ENCODE data around the gene CLCN1.

The CLCN1 gene

DNA sequence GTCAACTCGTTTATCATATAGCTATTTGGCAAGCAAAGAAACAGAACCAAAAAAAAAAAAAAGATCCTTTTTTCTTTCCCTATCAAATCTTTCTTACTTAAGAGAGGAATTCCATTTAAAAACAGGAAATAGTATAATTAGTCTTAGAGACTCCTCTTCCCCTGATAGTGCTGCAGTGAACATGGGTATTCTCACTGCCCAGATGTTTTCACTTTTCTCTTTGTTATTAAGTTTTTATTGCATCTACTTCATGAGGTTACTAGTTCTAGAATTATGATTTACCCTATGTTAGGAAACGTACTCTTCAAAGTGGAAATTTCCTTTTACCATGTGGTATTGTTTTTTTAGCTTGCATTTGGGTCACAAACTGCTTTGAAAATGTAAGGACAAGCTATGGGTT, 19.2 kb upstream of the CLCN1 start:
- no peak for DNase-seq

DNA sequence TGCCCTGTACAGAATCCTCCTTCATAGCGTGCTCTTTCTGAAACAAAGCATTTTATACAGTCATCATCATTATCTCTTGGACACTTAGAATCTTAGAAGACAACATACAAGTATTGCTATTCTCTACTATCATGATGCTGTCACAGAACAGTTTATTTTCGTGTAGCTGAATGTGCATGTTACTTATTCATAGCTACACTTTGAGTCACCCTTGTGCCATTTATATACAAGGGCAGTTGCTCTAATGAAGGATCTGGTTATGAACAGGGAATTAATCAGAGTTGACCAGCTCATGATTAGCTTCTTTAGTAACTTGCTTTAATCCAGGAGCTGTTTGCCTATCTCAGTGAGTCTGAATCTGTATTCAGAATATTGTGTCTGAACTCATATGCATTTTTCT, 16.6 kb upstream of the CLCN1 start:
- no peak for DNase-seq

DNA sequence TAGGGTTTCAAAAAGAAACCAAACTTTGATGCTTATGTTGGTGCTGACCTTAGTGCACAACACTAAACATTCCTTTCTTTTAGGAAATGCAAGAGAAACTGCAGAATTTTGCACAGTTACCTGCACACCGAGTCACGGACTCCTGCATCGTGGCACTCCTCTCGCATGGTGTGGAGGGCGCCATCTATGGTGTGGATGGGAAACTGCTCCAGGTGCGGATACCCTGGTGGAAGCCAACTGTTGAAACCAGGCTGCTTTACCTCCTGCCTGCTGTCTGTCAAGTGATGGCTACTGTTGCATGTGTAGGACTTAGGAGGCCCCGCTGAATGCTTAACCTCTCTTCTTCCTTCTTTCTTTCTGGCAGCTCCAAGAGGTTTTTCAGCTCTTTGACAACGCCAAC, 16.1 kb upstream of the CLCN1 start:
- no peak for DNase-seq

DNA sequence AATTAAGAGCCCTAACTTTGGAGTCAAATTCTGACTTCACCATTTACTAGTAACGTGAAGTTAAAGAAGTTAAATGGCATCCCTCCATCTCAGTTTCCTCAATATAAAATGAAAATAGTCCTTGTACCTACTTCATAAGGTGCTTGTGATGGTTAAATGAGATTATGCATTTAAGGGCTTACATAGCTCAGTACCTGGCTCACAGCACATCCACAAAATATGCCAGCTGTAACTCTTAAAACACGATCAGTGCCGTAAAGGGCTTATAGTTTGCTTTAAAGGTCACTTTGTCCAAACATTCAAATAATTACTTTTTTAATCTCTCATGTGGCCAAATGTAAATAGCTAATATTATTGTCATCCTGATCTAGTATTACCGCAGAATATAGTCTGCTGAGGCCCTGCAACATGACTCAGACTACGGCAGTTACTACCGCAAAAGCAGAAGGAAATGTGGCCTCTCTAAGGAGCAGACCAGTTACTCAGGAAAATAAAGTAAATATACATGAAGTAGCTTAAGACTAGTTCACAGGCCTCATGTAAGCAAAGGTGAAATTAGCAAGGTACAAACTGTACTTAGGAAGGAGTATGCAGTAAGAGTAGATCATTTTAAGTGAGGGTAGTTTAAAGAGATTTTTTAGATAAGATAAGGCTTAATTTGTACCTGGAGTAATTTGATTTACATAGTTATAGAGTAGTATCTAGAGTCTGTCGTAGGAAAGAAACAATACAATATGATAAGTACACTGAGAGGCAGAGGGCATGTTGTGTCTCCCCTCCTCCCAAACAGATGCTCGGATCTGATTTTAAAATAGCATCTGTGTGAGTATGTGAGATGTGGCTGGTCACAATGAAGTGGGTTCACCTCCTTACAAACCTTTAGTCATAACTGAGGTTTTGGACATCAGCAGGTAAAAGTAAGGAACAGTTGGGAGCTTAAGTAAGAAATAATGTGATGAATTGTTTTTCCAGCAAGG, 14.7 kb upstream of the CLCN1 start:
- no peak for DNase-seq

DNA sequence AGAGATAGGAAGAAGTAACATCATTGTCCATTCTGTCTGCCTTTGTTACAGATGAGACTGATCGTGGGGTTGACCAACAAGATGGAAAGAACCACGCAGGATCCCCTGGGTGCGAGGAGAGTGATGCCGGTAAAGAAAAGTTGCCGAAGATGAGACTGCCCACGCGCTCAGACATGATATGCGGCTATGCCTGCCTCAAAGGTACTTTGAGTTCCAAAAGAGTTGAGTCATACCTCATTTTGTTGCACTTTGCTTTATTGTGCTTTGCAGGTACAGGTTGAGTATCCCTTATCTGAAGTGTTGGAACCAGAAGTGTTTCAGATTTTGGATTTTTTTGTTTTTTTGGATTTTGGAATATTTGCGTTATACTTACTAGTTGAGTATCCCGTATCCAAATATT, 12.2 kb upstream of the CLCN1 start:
- no peak for DNase-seq

DNA sequence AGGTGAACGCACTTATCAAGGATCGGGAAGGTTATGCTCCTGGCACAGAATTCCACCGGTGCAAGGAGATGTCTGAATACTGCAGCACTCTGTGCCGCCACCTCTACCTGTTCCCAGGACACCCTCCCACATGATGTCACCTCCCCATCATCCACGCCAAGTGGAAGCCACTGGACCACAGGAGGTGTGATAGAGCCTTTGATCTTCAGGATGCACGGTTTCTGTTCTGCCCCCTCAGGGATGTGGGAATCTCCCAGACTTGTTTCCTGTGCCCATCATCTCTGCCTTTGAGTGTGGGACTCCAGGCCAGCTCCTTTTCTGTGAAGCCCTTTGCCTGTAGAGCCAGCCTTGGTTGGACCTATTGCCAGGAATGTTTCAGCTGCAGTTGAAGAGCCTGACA, 11.0 kb upstream of the CLCN1 start:
- no peak for DNase-seq

DNA sequence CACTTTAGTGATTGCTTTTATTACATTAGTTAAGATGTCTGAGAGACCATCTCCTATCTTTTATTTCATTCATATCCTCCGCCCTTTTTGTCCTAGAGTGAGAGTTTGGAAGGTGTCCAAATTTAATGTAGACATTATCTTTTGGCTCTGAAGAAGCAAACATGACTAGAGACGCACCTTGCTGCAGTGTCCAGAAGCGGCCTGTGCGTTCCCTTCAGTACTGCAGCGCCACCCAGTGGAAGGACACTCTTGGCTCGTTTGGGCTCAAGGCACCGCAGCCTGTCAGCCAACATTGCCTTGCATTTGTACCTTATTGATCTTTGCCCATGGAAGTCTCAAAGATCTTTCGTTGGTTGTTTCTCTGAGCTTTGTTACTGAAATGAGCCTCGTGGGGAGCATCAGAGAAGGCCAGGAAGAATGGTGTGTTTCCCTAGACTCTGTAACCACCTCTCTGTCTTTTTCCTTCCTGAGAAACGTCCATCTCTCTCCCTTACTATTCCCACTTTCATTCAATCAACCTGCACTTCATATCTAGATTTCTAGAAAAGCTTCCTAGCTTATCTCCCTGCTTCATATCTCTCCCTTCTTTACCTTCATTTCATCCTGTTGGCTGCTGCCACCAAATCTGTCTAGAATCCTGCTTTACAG, 10.4 kb upstream of the CLCN1 start:
- no peak for DNase-seq

DNA sequence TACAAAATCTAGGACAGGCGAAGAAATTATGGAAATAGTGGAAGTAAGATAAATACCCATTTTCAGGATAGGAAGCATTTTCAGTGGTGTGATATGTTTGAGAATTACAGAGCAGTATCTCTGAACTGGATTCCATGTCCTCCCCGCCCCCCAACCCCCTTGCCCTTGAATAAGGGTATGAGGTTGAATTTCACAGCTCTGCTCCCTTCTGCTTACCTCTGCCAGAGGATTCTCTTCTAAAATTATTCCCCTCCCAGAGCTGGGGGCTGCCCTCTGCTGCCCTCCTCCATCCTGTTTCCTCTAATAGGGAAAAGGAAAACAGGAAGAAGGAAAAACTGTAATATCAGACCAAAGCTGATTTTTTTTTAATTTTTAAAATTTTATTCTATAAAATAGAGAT, 7.3 kb upstream of the CLCN1 start:
- no peak for DNase-seq

DNA sequence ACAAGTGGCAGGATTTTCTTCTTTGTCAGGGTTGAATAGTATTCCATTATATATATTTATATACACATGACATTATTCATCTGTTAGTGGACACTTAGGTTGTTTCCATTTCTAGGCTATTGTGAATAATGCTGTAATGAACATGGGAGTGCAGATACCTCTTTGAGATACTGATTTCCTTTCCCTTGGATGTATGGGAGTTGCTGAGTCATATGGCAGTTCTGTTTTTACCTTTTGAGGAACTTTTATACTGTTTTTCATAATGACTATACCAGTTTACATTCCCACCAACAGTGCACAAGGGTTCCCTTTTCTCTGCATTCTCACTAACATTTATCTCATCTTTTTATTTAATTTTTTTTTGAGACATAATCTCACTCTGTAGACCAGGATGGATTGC, 1.8 kb upstream of the CLCN1 start:
- no peak for DNase-seq

DNA sequence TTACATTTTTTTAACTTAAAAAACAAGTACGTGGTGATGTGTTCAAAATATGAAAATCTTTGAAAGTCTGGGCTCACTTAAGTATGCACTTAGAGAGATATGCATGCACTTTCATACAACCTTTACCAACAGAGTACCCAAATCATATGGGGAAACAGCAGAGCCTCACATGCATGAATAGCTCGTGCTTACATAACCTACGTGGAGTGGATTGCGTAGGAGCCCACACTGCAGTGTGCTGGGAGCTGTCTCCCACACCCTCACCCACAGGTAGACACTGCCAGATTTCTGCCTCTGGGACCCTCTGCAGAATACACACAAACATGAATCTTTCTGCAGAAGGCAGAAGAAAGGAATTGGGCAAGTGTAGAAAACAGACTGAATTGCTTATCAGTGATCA, 581 bp downstream of the CLCN1 start:
- no peak for DNase-seq

DNA sequence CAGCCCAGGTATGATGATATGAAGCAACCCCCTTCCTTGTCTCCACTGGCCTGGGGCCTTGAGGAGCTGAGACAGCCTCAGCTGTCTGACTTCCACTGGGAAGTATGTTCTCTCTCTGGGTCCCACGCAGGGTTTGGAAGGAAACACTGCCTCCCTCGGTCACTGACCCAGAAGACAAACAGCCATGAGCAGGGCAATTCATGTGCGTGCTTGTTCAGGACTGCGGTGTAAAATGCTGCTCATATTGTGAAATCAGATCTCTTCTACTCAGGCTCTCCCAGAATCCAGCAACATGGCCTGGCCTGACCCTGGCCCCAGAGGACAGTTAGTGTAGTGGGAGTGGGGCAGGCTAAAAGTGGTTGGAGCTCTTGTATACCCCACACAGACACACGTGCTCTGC, 2.8 kb downstream of the CLCN1 start:
- DNase-seq: no peak

DNA sequence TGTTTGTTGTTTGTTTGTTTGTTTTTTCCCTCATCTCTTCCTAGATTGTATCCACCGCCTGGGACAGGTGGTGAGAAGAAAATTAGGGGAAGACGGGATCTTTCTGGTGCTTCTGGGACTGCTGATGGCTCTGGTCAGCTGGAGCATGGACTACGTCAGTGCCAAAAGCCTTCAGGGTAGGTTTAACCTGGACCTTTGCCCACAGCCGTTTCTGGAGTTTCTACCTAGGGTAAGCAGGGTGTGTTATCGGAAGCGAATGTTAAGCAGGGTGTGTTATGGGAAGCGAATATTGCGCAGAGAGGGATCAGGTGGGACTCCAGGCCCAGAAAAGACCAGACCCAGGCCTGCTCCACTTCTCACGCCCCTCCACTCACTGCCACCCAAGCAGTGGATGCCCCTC, 4.7 kb downstream of the CLCN1 start:
- DNase-seq: no peak

DNA sequence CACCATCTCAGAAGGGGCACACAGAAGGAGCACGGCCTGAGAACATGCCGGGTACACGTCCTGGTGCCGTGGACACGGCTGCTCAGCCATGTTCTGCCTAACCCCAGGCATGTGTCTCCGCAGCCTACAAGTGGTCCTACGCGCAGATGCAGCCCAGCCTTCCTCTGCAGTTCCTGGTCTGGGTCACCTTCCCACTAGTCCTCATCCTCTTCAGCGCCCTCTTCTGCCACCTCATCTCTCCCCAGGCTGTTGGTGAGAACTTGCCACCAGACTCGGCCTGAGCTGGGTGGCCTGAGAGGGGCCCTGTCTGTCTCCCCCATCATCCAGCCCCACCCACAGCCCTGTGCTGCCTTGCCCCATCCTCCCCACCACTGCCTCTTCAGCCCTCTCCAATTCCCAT, 5.3 kb downstream of the CLCN1 start:
- DNase-seq: no peak

DNA sequence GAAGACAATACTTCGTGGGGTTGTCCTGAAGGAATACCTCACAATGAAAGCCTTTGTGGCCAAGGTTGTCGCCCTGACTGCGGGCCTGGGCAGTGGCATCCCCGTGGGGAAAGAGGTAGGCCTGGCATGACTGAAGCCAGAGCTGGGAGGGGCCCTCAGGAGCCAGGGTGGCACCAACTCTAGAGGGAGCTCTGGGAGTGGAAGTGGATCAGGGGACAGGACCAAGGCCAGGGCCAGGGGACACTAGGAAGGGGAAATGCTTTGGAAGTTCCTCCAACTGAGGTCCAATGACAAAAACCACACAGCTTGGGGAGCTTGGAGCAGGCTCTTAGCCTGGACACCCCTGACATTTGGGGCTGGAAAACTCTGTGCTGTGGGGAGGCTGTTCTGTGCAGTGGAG, 5.8 kb downstream of the CLCN1 start:
- no peak for DNase-seq

DNA sequence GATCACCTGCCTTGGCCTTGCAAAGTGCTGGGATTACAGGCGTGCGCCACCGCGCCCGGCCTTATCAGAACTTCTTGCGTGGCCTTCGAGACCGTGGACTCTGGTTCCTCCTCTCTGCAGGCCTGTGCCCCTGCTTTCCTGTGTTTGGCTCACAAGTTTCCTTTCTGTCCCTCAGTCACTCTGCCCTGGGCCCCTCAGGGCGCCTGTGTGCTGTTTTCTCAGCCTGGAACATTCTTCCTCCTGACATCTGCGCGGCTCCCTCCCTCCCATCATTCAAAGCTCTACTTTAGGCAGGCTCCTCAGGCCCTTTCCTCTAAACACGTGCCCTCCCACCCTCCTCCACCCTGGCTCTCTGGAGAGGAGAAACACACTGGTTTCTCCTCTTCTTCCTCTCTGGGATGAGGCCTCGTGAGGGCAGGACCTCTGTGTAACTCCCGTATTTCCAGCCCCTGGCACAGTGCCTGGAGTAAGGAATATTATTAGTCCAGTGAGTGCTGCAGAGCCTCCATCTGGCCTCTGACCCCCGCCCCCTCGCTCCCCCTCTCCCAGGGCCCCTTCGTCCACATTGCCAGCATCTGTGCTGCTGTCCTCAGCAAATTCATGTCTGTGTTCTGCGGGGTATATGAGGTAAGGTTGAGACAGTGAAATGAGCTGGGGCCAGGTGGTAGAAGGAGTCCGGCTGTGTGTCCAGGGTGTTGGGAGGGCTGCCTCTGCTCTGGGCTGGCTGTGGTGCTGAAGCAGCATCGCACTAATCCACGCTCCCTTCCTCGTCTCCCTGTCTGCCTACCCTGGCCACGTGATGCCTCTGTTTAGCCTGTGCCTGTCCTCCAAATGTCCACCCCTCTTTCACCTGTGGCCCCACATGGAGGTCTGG, 7.1 kb downstream of the CLCN1 start:
- no peak for DNase-seq

DNA sequence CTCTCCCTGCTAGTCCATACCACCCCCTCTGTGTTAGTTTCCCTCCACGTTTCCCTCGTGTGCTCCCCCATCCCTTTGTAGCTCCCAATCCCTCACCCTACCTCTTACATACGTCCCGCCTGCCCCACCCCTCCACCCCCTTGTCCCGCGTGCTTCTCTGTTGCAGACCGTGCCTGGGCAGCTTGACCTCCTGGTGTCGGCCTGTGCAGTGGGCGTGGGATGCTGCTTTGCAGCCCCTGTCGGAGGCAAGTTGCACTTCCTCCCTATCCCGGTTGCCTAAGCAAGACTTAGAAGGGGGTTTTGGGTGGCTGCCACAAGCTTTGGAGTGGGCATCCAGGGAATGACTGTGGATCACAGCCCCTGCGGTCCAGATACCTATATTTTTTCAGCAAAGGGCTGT, 7.7 kb downstream of the CLCN1 start:
- no peak for DNase-seq

DNA sequence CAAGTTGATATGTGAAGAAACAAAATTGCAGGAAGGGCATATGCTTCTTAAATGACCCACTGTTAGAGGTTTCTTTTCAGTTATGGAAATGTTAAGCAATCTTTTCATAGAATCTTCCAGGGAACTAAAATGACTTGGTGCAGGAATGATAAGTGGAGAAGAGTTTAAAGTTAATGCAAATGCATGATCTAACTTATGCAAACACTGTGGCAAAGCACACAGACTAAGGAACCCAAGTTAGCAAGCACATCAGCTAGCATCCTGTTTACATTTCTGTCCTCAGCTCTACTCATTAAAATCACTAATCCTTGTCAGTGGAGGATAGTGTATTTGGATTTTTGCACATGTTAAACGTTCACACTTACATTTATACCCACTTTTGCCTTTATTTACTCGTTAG, 9.3 kb downstream of the CLCN1 start:
- DNase-seq: no peak

DNA sequence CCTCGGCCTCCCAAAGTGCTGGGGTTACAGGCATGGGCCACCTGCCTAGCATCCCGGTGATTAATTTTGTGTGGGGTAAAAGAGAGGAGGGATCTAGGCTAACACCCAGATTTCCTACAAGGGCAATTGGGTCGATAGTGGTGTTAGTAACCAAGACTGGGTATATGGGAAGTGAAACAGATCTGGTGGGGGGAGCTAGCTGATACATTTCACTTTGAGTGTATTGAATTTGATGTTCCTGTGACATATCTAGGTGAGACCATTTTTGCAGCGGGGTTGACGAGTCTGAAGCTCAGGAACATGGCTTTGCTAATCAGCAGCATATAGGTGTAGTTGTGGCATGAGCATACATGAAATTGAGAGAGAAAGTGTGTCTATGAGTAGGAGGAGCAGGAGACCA, 12.0 kb downstream of the CLCN1 start:
- DNase-seq: no peak

DNA sequence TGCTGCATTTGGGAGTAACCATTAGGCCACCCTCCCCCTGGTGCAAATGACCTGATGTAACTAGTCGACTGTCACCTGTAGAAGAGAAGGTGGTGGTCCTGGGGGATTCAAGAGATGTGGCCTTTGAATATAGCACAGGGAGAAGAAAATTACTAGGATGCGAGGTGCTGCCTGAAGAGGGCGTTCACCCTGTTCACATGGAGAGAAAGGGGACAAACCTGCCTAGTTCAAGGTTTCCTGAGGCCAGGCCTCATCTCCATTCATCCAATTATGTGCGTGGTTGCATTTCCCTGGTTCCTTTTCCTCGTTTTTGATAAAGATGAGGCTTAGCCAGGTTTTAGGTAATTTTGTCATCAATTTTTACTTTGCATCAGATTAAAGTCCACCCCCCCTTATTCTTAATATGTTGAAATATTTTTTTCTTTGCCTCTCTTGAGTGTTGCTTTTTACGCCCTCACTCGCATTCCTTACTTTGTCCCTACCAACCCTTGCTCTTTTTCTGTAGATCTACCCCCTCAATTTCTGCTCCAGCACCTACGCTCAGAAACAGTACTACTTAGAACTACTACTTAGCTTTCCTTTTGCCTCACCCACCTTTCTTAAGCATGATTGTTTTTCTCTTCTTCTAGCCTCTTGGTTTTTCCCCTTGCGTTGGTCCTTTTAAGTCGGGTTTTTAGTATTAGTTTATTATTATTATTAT, 13.7 kb downstream of the CLCN1 start:
- no peak for DNase-seq

DNA sequence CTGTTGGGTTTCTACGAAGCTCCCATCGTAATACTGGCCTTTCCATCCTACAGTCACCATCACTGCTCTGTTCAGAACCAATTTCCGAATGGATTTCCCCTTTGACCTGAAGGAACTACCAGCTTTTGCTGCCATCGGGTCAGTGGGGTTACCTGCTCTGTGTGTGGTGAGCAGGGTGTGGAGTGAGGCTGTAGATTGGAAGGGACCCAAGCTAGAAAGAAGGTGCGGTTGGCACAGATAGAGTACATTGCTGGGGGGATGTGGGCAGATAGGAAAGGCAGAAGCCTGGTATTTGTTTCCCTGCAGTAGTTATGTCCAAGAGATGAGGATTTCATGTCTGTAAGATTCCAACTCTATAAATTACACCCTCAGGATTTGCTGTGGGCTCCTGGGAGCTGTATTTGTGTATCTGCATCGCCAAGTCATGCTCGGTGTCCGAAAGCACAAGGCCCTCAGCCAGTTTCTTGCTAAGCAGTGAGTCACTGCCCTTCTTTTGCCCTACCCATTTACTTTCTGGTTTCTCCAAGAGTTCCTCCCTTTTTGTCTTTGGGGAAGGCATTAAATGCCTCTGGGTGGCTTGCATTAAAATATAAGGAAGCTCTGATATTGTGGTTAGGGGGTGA, 15.4 kb downstream of the CLCN1 start:
- DNase-seq: no peak

DNA sequence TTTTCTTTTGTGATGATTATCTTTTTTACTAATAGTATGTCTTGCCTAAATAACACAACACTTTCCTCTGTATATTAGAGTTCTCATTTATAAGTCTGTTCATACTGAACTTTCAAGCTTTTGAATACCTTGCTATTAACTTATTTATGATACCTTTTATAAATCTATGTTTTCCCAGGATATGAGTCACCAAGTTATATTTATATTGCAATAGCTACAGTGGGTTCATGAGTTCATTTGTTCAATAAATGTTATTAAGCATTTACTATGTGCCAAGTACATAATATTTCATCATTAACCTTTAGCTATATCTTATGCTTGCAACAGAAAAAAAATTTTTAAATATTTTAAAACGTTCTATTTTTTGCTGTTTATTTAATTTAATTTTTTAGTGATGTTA, 18.3 kb downstream of the CLCN1 start:
- no peak for DNase-seq

DNA sequence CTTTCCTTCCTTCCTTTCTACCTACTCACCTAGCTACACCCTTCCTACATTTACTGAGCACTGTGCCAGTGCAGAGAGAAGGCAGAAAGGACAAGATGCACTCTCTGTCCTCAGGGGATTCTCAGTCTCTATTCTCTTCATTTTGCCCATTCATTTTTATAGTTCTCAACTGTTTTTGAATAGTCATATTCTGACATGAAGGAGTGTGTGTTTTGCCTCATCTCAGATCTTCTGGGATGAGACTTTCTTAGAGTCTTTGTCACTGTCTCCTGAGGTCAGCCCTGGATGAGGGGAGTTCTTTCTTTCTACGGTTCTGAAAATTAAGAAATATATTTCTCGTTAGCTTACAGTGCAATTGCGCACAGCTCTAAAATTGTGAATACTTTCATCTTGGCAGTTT, 21.3 kb downstream of the CLCN1 start:
- no peak for DNase-seq

DNA sequence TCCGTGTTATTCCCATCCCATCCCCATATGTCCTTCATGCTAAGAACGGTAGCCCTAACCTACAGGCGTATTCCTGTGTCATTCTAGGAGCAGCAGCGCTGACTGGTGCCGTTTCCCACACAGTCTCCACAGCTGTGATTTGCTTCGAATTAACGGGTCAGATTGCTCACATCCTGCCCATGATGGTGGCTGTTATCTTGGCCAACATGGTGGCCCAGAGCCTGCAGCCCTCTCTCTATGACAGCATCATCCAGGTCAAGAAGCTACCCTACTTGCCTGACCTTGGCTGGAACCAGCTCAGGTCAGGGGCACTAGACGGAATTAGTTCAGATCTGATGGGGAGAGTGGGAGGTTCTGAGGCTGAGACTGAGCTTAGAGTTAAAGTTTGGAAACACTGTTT, 25.9 kb downstream of the CLCN1 start:
- DNase-seq: no peak
